C4-2B (cell line): ENCODE data around the gene CSGALNACT2.

Experiments
- CTCF ChIP-seq: fragments of 450-650 bp; conservative IDR thresholded peaks from 2 replicates; pipeline ENCODE4 v1.5.1; 2017; ENCODE audit warnings: mild to moderate bottlenecking
- ZFX ChIP-seq: fragments of 450-650 bp; IDR thresholded peaks from 2 replicates; pipeline ENCODE4 v1.6.1; 2017

DNA sequence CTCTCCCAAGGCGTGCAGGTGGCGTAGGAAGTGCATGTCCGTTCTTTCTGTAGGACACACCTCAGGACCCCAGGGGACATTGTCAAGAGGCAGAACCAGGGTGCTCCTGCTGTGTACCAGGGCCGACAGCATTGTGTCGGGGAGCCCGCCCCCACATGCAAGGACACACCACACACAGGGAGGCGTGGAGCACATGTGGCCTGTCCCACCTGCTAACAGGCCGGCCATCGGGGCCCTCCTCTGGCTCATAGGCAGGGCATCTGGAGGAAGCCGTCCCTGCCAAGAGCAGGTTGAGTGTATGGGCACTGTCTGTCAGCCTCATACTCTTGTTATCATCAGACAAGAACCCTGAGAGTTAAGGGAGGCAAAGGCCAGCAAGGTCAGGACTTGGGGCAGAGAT is 48.7 kb upstream of the CSGALNACT2 start:
- TF ChIP-seq CTCF (no peak), ZFX (no peak)
